Measurements from ENCODE around the gene ASB3.

DNA sequence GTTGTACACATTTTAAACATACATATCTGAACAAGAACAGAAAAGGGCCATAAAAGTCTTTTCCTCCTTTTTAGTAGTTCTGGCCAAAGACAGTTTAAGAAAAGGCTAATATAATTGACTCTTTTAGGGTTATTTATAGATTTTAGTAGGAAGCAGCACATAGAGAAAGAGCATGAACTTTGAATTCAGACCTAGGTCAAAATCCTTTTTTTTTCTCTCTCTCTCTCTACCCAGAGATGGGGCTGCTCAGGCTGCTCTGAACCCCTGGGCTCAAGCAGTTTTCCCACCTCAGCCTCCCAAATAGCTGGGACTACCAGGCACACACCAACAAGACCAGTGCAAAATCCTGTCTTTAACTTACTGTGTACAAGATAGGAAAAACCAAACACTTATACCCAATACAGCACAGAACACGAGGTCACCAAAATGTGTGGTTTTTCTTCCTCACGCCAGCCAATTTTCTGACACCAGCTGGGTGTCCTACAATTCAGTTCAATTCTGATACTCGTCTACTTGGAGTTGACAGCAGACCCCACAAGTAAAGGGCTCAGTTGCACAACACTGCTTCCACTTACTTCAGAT lies 32.2 kb upstream of the ASB3 start:
- TF ChIP-seq, protein P1, sequence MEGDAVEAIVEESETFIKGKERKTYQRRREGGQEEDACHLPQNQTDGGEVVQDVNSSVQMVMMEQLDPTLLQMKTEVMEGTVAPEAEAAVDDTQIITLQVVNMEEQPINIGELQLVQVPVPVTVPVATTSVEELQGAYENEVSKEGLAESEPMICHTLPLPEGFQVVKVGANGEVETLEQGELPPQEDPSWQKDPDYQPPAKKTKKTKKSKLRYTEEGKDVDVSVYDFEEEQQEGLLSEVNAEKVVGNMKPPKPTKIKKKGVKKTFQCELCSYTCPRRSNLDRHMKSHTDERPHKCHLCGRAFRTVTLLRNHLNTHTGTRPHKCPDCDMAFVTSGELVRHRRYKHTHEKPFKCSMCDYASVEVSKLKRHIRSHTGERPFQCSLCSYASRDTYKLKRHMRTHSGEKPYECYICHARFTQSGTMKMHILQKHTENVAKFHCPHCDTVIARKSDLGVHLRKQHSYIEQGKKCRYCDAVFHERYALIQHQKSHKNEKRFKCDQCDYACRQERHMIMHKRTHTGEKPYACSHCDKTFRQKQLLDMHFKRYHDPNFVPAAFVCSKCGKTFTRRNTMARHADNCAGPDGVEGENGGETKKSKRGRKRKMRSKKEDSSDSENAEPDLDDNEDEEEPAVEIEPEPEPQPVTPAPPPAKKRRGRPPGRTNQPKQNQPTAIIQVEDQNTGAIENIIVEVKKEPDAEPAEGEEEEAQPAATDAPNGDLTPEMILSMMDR (IDR thresholded peaks at IDR 0.05) = no peak
- no peak for TF ChIP-seq POLR2AphosphoS5 (IDR thresholded peaks at IDR 0.05; ENCODE audit: low read depth, low read length)

All from Panc1 (cell line).